Stimulated activated CD4-positive, alpha-beta T cell treated with anti-CD3 and anti-CD28 coated beads, TNF-alpha, amount 100 ng/mL, for 4 hours (primary cell): ENCODE data around the gene CNTNAP2.
"Not testable (repeated sequence)": the region's sequence is repeated elsewhere in the genome, so short reads cannot be mapped to it uniquely, and the experiment has no call there.

Experiments used
- DNase-seq, 3 experiments: peaks; one replicate each; pipeline ENCODE4 v3.0.0-alpha.2; 2020; ENCODE audit warnings: low read depth in 3 of 3

The CNTNAP2 gene

GRCh38 chr7:147556317-147556716 is 1439.7 kb downstream of the CNTNAP2 start:
- DNase-seq, result no peak

DNA sequence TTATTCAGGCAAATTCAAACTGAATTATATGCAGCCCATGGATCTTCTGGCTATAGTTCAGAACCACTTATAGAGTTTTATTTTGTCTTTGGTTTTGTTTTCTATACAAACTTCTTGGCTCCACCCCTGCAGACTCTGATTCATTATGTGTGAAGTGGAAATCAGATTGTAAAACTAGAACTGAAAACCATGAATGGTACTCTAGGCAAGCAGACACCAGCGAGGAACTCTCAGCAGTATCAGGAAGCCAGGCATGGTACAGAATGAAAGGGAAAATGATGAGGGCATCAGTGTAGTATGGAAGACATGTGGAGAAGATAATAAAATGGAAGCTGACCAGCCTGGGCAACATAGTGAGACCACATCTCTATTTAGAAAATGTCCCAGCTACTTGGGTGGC is 1447.1 kb downstream of the CNTNAP2 start:
- no peak for DNase-seq

GRCh38 chr7:147564786-147565476 is 1448.3 kb downstream of the CNTNAP2 start:
- DNase-seq, result no peak

- no peak for DNase-seq
These were observed 1450.4 kb downstream of the CNTNAP2 start for GRCh38 chr7:147567043-147567442.

GRCh38 chr7:147569116-147569913 is 1452.7 kb downstream of the CNTNAP2 start:
- no peak for DNase-seq

DNA sequence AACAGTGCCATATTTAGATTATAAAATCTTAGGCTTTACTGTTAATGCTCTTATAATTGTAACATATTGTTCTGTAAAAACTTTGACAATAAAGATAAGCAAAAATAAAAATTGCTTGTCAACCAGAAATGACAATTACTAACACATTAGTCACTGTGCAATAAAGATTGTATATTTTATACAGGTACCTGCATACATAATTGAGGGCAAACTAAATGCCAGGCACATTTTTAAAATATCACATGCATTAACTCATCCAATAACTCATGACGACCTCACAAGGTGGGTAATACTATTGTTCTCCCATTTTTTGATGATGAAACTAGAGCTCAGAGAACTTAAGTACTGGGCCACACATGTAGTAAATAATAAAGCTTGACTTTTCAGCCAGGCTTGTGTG is 1453.8 kb downstream of the CNTNAP2 start:
- no peak for DNase-seq

DNA sequence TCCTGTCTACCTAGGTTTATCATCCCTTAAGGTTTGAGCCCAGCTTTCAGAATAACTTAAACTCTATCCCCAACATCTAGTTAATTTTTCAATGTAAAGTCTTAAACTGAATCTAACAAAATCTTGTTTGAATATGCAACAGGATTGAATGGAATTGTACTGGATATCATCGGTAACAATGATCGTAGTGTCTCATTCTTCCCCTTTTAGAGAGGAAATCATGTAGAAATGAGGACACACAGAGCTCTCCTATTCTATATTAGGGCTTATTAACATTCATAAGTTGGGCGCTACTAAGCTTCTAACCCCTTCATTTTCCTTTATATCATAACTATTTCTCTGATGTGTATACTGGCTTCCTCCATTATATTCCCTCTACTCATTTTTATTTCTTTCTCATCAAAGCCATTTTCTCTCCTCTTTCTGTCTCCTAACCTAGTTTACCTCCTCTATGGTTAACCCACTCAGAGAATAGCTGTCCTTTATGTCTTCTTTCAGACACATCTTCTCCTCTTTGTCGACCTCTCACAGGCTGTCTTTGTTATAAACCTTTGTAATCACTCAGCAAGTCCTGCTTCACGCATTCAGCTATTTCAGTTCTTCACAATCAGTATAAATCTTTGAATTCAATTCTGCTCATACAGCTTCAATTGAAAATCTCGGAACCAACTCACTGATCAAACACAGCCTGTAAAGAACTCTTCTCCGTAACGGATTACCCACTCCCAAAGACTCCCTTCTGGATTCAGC is 1455.0 kb downstream of the CNTNAP2 start:
- no peak for DNase-seq

GRCh38 chr7:147578196-147578595 is 1461.6 kb downstream of the CNTNAP2 start:
- DNase-seq, result no peak

- DNase-seq, result no peak
These were observed 1462.5 kb downstream of the CNTNAP2 start for GRCh38 chr7:147579148-147579547.

DNA sequence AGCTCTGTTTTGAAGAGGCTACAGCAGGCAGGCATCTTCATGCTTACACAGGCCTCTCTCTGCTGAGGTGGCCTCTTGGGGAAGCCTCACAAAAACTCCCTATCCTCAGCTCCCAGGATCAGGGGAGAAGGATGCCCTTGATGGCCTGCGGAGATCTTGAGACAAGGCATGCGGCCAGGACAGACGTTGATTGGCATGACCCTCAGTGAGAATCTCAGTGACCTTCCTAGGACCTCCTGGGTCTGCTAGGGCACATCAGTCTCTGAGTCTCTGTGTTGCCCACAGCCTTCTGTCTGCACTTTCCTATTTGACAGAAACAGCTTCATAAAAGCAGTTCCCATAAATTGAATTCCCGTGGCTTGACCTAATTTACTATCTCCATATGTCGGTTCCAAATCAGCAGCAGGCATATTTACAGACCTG is 1468.2 kb downstream of the CNTNAP2 start:
- DNase-seq, result no peak

- DNase-seq, result no peak
These were observed 1469.5 kb downstream of the CNTNAP2 start for GRCh38 chr7:147586110-147586509.

DNA sequence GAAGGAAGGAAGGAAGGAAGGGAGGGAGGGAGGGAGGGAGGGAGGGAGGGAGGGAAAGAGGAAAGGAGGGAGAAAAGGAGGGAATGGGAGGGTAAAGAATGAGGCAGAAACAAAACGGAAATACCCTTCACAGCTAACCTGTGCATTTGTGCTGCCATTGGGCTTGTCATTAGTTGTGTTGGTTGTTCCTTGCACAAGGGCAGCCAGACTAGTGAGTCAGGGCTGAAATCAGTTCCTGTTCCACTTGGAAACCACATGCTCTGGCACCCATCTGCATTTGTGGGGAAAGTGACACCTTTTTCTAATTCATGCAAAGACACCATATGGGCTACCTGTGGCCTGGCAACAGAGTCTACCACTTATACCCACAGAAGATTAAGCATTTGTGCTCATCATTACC is 1469.9 kb downstream of the CNTNAP2 start:
- DNase-seq, result no peak

GRCh38 chr7:147593271-147594057 is 1476.9 kb downstream of the CNTNAP2 start:
- no peak for DNase-seq

GRCh38 chr7:147595042-147595441 is 1478.4 kb downstream of the CNTNAP2 start:
- no peak for DNase-seq

DNA sequence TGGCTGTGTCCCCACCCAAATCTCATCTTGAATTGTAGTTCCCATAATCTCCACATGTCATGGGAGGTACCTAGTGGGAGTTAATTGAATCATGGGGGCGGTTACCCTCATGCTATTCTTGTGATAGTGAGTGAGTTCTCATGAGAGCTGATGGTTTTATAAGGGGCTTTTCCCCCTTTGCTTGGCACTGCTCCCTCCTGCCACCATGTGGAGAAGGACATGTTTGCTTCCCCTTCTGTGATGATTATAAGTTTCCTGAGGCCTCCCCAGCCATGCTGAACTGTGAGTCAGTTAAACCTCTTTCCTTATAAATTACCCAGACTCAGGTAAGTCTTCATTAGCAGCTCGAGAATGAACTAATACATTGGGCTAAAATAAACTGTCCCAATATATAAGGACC is 1482.1 kb downstream of the CNTNAP2 start:
- DNase-seq, result not testable (repeated sequence)

DNA sequence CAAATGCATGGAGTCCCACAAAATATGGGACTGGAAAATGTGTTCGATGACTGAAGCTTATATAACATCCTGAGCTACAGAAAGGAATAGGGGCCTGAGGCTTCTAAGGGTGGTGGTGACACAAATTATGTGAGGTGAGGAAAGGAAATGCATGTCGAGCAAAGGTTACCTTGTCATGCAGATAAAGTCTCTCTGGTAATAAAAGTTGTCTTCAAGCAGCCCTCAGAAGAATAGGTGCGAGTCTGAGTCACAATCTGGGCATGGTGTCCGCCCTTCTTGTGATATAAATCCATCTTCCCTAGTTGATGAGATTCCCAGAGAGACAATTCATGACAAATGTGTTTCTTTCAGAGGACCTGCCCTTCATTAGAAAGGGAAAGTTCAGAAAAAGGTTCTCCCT is 1488.7 kb downstream of the CNTNAP2 start:
- no peak for DNase-seq

GRCh38 chr7:147607157-147607800 is 1490.7 kb downstream of the CNTNAP2 start:
- DNase-seq, result no peak

DNA sequence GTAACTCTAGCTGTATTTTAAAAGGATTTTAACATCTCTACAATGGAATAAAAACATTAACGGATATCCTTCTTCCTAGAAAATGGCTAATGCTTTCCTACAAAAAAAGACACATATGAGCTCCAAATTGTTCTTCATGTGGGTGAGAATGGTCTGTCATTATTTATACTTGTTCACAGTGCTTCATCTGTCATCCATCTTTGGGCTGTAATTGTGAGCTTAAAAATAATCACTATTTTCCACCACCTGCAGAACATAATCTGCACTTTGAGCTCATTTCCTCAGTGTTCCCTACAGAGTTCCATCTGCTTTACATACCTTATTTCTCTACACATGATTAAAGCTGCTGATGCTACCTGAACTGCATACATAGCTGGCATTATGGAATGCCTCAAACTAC is 1494.8 kb downstream of the CNTNAP2 start:
- DNase-seq, result no peak

- DNase-seq, result no peak
These were observed 1518.7 kb downstream of the CNTNAP2 start for GRCh38 chr7:147635288-147635687.

GRCh38 chr7:147636553-147636952 is 1520.0 kb downstream of the CNTNAP2 start:
- no peak for DNase-seq

DNA sequence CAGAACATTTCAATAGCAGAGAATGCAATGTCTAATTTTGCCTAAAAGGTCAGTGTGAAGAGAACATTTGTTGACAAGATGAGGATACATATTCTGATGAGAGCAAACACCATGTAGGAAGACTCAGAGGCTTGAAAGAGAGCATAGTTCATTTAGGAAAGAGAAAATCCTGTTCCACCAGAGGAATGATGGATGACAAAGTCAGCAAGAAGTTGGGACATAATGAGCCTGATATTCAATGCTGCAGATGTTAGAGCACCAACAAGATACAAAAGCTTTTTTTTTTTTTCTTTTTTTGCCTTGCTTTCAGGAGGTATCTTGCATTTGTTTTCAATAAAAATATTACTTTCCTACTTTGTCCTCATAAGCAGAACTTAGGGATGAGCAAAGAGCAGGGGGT is 1522.0 kb downstream of the CNTNAP2 start:
- DNase-seq, result no peak
